GM23338 (cell line): ENCODE measurements around the gene SLC6A13.

ENCODE experiments used
- CREB1 ChIP-seq: fragments of 250-450 bp; sonication (Bioruptor Pico); IDR thresholded peaks from 2 replicates; pipeline ENCODE4 v1.5.0; 2020; ENCODE audit warnings: low read depth, mild to moderate bottlenecking, moderate library complexity
- EZH2 ChIP-seq: fragments of 200-600 bp; sonication (generic); IDR thresholded peaks from one replicate; pipeline ENCODE4 v1.8.0; 2017; ENCODE audit warnings: antibody characterized with exemption, mild to moderate bottlenecking, low read depth; ENCODE audit not compliant: unreplicated experiment
- EZH2phosphoT487 ChIP-seq: fragments of 200-600 bp; sonication (generic); IDR thresholded peaks from one replicate; pipeline ENCODE4 v1.8.1; 2018; ENCODE audit warnings: antibody characterized with exemption; ENCODE audit not compliant: unreplicated experiment
- JUNB ChIP-seq: IDR thresholded peaks from one replicate; pipeline ENCODE4 v1.6.1; 2016; ENCODE audit warnings: antibody characterized with exemption; ENCODE audit not compliant: unreplicated experiment
- NANOG ChIP-seq: IDR thresholded peaks from 2 replicates; pipeline ENCODE4 v1.6.1; 2016; ENCODE audit warnings: antibody characterized with exemption, borderline replicate concordance
- POLR2AphosphoS5 ChIP-seq: IDR thresholded peaks from 2 replicates; pipeline ENCODE4 v1.6.1; 2016; ENCODE audit warnings: antibody characterized with exemption, low read depth
- STAT1 ChIP-seq: IDR thresholded peaks from one replicate; pipeline ENCODE4 v1.6.1; 2016; ENCODE audit warnings: antibody characterized with exemption; ENCODE audit not compliant: unreplicated experiment
- ZNF114 ChIP-seq: fragments of 250-450 bp; sonication (Bioruptor Pico); IDR thresholded peaks from 2 replicates; pipeline ENCODE4 v1.5.0; 2020; ENCODE audit warnings: mild to moderate bottlenecking, moderate library complexity
- ZNF331 ChIP-seq: fragments of 250-450 bp; sonication (Bioruptor Pico); IDR thresholded peaks from 2 replicates; pipeline ENCODE4 v1.5.0; 2020; ENCODE audit warnings: low read depth, mild to moderate bottlenecking, moderate library complexity
- TF ChIP-seq, protein P1 (sequence below), 2 experiments: fragments of 200-600 bp in 1 of 2; sonication (generic) in 1 of 2; conservative IDR thresholded peaks; 2 replicates each; pipeline versions ENCODE4 v1.5.1 to v1.6.1; 2016 to 2017; ENCODE audit warnings: antibody characterized with exemption in 2 of 2, low read depth in 2 of 2, mild to moderate bottlenecking in 2 of 2, moderate library complexity in 1 of 2
- TF ChIP-seq, protein P2 (sequence below): IDR thresholded peaks from one replicate; pipeline ENCODE4 v1.6.1; 2018; ENCODE audit warnings: antibody characterized with exemption; ENCODE audit not compliant: unreplicated experiment
- TF ChIP-seq, protein P3 (sequence below): IDR thresholded peaks from 2 replicates; pipeline ENCODE4 v1.6.1; 2016; ENCODE audit warnings: antibody characterized with exemption
- TF ChIP-seq, protein P4 (sequence below): fragments of 250-450 bp; sonication (Bioruptor Pico); IDR thresholded peaks from 2 replicates; pipeline ENCODE4 v1.5.0; 2020; ENCODE audit warnings: mild to moderate bottlenecking, moderate library complexity

DNA sequence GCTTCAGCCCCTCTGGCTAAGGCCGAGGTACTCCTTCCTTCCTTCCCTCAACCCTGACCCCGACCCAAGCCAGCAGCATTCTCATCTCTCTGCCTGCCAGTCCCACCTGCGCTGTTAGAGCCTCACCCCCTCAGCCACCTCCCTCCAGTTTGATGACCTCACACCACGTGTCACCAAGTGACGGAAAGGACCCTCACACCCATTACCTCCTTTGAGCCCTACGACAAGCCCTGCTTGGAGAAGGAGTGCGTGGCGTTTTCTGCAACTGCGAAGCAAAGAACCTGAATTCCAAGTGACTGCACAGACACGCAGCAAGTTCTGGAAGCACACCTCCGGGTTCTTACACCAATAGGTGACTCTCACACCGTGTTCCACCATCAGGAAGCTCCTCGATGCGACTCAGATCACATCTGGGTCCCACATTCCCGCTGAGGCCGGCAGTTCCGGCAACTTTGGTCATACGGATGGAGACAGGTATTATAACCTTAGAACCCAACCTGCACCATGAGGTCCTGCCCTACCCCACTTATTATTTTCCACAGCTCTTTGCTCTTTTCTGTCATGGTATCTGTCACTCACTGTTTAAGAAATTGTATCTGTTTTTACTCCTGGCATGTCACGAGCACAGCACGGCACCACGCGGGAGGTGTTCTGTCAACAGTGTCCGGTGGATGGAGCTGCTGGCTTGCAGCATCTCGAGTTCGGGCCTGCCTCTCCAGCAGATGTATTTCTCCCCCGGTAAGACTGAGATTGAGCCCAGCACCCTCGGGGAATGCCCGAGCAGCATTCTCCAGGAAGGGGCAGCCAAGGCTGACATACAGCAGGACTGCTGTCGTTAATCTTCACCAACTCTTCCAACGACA lies 43.7 kb downstream of the SLC6A13 start:
- TF ChIP-seq, protein P1, sequence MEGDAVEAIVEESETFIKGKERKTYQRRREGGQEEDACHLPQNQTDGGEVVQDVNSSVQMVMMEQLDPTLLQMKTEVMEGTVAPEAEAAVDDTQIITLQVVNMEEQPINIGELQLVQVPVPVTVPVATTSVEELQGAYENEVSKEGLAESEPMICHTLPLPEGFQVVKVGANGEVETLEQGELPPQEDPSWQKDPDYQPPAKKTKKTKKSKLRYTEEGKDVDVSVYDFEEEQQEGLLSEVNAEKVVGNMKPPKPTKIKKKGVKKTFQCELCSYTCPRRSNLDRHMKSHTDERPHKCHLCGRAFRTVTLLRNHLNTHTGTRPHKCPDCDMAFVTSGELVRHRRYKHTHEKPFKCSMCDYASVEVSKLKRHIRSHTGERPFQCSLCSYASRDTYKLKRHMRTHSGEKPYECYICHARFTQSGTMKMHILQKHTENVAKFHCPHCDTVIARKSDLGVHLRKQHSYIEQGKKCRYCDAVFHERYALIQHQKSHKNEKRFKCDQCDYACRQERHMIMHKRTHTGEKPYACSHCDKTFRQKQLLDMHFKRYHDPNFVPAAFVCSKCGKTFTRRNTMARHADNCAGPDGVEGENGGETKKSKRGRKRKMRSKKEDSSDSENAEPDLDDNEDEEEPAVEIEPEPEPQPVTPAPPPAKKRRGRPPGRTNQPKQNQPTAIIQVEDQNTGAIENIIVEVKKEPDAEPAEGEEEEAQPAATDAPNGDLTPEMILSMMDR (conservative IDR thresholded peaks at IDR 0.05; ENCODE audit: low read depth in 2 of 2) = no peak
- TF ChIP-seq EZH2phosphoT487 (no peak), EZH2 (no peak), POLR2AphosphoS5 (no peak), JUNB (no peak), NANOG (no peak), CREB1 (CRISPR knock-in tag) (no peak), ZNF114 (CRISPR knock-in tag) (no peak), ZNF331 (CRISPR knock-in tag) (no peak), STAT1 (no peak)
- TF ChIP-seq, protein P2, sequence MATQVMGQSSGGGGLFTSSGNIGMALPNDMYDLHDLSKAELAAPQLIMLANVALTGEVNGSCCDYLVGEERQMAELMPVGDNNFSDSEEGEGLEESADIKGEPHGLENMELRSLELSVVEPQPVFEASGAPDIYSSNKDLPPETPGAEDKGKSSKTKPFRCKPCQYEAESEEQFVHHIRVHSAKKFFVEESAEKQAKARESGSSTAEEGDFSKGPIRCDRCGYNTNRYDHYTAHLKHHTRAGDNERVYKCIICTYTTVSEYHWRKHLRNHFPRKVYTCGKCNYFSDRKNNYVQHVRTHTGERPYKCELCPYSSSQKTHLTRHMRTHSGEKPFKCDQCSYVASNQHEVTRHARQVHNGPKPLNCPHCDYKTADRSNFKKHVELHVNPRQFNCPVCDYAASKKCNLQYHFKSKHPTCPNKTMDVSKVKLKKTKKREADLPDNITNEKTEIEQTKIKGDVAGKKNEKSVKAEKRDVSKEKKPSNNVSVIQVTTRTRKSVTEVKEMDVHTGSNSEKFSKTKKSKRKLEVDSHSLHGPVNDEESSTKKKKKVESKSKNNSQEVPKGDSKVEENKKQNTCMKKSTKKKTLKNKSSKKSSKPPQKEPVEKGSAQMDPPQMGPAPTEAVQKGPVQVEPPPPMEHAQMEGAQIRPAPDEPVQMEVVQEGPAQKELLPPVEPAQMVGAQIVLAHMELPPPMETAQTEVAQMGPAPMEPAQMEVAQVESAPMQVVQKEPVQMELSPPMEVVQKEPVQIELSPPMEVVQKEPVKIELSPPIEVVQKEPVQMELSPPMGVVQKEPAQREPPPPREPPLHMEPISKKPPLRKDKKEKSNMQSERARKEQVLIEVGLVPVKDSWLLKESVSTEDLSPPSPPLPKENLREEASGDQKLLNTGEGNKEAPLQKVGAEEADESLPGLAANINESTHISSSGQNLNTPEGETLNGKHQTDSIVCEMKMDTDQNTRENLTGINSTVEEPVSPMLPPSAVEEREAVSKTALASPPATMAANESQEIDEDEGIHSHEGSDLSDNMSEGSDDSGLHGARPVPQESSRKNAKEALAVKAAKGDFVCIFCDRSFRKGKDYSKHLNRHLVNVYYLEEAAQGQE = no peak
- TF ChIP-seq, protein P3, sequence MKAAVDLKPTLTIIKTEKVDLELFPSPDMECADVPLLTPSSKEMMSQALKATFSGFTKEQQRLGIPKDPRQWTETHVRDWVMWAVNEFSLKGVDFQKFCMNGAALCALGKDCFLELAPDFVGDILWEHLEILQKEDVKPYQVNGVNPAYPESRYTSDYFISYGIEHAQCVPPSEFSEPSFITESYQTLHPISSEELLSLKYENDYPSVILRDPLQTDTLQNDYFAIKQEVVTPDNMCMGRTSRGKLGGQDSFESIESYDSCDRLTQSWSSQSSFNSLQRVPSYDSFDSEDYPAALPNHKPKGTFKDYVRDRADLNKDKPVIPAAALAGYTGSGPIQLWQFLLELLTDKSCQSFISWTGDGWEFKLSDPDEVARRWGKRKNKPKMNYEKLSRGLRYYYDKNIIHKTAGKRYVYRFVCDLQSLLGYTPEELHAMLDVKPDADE = no peak
- TF ChIP-seq, protein P4, sequence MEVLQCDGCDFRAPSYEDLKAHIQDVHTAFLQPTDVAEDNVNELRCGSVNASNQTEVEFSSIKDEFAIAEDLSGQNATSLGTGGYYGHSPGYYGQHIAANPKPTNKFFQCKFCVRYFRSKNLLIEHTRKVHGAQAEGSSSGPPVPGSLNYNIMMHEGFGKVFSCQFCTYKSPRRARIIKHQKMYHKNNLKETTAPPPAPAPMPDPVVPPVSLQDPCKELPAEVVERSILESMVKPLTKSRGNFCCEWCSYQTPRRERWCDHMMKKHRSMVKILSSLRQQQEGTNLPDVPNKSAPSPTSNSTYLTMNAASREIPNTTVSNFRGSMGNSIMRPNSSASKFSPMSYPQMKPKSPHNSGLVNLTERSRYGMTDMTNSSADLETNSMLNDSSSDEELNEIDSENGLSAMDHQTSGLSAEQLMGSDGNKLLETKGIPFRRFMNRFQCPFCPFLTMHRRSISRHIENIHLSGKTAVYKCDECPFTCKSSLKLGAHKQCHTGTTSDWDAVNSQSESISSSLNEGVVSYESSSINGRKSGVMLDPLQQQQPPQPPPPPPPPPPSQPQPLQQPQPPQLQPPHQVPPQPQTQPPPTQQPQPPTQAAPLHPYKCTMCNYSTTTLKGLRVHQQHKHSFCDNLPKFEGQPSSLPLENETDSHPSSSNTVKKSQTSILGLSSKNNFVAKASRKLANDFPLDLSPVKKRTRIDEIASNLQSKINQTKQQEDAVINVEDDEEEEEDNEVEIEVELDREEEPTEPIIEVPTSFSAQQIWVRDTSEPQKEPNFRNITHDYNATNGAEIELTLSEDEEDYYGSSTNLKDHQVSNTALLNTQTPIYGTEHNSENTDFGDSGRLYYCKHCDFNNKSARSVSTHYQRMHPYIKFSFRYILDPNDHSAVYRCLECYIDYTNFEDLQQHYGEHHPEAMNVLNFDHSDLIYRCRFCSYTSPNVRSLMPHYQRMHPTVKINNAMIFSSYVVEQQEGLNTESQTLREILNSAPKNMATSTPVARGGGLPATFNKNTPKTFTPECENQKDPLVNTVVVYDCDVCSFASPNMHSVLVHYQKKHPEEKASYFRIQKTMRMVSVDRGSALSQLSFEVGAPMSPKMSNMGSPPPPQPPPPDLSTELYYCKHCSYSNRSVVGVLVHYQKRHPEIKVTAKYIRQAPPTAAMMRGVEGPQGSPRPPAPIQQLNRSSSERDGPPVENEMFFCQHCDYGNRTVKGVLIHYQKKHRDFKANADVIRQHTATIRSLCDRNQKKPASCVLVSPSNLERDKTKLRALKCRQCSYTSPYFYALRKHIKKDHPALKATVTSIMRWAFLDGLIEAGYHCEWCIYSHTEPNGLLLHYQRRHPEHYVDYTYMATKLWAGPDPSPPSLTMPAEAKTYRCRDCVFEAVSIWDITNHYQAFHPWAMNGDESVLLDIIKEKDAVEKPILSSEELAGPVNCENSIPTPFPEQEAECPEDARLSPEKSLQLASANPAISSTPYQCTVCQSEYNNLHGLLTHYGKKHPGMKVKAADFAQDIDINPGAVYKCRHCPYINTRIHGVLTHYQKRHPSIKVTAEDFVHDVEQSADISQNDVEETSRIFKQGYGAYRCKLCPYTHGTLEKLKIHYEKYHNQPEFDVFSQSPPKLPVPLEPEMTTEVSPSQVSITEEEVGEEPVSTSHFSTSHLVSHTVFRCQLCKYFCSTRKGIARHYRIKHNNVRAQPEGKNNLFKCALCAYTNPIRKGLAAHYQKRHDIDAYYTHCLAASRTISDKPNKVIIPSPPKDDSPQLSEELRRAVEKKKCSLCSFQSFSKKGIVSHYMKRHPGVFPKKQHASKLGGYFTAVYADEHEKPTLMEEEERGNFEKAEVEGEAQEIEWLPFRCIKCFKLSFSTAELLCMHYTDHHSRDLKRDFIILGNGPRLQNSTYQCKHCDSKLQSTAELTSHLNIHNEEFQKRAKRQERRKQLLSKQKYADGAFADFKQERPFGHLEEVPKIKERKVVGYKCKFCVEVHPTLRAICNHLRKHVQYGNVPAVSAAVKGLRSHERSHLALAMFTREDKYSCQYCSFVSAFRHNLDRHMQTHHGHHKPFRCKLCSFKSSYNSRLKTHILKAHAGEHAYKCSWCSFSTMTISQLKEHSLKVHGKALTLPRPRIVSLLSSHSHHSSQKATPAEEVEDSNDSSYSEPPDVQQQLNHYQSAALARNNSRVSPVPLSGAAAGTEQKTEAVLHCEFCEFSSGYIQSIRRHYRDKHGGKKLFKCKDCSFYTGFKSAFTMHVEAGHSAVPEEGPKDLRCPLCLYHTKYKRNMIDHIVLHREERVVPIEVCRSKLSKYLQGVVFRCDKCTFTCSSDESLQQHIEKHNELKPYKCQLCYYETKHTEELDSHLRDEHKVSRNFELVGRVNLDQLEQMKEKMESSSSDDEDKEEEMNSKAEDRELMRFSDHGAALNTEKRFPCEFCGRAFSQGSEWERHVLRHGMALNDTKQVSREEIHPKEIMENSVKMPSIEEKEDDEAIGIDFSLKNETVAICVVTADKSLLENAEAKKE (CRISPR knock-in tag) = no peak
